SU-DHL-6 (cell line): ENCODE measurements around the gene TLN1.

Experiments
- EZH2phosphoT487 ChIP-seq: fragments of 200-600 bp; sonication (generic), shearing (Covaris generic); conservative IDR thresholded peaks from 2 replicates; pipeline ENCODE4 v1.6.1; 2018; ENCODE audit warnings: mild to moderate bottlenecking, antibody characterized with exemption, low read length, moderate library complexity, mixed read lengths
- TF ChIP-seq, protein P1 (sequence below): fragments of 200-600 bp; sonication (generic); IDR thresholded peaks from one replicate; pipeline ENCODE4 v1.5.1; 2017; ENCODE audit warnings: antibody characterized with exemption, mild to moderate bottlenecking, low read length, moderate library complexity; ENCODE audit not compliant: insufficient read depth, poor library complexity, severe bottlenecking

DNA sequence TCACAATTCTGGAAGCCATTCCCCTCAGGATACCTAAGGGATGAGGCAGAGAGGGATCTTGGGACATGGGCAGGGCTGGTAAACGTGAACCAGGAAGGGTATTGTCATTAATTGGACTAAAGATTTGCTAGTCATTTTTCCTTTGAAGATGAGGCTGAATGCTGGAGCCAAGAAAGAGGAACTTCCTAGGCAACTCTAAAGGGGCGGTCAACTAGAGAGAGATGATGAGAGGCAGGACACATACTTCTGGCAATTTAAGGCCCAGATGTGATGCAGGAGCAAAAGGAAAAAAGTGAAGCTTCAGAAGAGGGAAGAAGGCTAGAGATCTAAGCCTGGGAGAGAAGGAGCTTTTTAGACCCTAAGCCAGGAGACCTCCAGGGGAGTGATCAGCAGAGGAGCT is 11.5 kb upstream of the TLN1 start:
- TF ChIP-seq, protein P1, sequence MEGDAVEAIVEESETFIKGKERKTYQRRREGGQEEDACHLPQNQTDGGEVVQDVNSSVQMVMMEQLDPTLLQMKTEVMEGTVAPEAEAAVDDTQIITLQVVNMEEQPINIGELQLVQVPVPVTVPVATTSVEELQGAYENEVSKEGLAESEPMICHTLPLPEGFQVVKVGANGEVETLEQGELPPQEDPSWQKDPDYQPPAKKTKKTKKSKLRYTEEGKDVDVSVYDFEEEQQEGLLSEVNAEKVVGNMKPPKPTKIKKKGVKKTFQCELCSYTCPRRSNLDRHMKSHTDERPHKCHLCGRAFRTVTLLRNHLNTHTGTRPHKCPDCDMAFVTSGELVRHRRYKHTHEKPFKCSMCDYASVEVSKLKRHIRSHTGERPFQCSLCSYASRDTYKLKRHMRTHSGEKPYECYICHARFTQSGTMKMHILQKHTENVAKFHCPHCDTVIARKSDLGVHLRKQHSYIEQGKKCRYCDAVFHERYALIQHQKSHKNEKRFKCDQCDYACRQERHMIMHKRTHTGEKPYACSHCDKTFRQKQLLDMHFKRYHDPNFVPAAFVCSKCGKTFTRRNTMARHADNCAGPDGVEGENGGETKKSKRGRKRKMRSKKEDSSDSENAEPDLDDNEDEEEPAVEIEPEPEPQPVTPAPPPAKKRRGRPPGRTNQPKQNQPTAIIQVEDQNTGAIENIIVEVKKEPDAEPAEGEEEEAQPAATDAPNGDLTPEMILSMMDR: no peak
- no peak for TF ChIP-seq EZH2phosphoT487
